ENCODE data around the gene PPM1M.

Gene PPM1M

DNA sequence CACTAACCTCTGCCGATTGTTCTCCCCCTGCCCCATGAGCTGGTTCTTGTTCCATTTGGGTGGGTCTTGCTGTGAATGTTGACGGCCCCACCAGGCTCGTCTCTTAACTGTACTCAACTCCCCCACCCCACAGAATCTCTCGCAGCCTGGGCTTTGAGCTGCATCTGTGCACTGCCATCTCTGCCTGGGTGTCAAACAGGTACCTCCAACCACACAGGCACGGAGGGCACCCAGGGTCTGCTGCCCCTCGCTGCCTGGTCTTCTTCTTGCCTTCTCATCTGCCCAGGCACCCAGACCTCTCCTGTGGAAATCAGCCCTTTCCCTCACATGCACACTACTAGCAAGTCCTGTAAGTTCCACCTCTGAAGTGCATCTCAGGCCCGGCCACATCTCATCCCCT lies 30.2 kb upstream of the PPM1M start:
- no peak for TF ChIP-seq CEBPB (IDR thresholded peaks at IDR 0.05)

DNA sequence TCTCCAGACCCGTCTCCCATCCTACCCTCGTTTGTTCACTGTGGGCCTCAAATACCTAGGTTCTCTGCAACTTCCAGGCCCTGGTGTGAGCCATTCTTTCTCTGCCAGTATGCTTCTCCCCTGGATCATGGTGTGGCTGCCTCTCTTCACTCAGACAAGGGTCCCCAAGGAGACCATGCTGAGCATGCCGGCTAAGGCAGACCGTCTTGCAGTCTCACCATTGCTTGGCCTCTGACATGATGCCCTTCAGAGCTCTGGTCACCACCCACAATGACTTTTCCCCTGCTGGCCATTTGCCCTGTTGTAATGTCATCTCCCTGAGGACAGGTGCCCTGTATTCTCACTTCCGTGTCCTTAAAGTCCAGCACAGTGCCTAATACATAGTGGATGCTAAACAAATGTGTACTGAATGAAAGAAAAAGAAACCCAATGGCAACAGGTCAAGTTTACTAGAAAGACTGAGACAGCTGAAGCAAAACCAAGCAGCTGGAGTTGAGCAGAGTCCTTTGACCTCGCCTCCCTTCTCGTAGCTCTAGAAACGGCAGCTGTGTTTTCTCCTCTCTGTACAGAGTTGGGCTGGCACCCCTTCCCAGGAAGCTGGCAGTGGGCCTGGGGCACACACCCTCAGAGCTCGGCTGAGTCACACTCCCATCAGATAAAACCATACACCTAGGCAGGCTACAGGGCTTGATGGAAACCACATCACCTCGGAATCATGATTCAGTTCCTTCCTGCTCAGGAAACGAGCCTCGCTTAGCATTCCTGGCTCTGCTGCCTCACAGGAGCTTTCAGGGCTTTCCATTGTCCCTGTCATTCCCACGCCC lies 28.8 kb upstream of the PPM1M start:
- TF ChIP-seq NFIC (IDR thresholded peaks at IDR 0.05) (peak; percentile 55), CREB1 (IDR thresholded peaks at IDR 0.05; ENCODE audit: low read depth) (no peak), EP300 (IDR thresholded peaks at IDR 0.05; ENCODE audit: borderline replicate concordance) (no peak)
- TF ChIP-seq, protein P1, sequence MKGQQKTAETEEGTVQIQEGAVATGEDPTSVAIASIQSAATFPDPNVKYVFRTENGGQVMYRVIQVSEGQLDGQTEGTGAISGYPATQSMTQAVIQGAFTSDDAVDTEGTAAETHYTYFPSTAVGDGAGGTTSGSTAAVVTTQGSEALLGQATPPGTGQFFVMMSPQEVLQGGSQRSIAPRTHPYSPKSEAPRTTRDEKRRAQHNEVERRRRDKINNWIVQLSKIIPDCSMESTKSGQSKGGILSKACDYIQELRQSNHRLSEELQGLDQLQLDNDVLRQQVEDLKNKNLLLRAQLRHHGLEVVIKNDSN (IDR thresholded peaks at IDR 0.05), result no peak

DNA sequence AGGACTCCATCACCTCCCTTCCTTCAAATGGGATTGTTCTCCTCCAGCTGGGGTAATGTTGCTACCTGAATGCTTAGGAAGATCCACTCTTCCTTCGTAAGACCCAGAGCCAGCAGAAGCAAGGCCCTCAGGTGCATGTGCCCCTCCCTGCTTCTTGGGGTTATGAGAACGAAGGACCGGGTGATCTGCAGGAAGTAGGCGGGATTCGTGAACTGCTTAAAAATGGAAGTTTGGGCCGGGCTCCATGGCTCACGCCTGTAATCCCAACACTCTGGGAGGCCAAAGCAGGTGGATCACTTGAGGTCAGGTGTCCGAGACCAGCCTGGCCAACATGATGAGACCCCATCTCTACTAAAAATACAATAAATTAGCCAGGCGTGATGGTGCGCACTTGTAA lies 28.2 kb upstream of the PPM1M start:
- TF ChIP-seq EP300 (IDR thresholded peaks at IDR 0.05; ENCODE audit: borderline replicate concordance), result no peak
- TF ChIP-seq EGR1 (IDR thresholded peaks at IDR 0.05), result no peak
- TF ChIP-seq CEBPB (IDR thresholded peaks at IDR 0.05), result no peak
- TF ChIP-seq, protein P2, sequence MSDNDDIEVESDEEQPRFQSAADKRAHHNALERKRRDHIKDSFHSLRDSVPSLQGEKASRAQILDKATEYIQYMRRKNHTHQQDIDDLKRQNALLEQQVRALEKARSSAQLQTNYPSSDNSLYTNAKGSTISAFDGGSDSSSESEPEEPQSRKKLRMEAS (IDR thresholded peaks at IDR 0.05), result no peak
- no peak for TF ChIP-seq TCF12 (IDR thresholded peaks at IDR 0.05; ENCODE audit: low read depth)
- no peak for TF ChIP-seq ZBTB7A (IDR thresholded peaks at IDR 0.05; ENCODE audit: low read depth)
- no peak for TF ChIP-seq NFIC (IDR thresholded peaks at IDR 0.05)

DNA sequence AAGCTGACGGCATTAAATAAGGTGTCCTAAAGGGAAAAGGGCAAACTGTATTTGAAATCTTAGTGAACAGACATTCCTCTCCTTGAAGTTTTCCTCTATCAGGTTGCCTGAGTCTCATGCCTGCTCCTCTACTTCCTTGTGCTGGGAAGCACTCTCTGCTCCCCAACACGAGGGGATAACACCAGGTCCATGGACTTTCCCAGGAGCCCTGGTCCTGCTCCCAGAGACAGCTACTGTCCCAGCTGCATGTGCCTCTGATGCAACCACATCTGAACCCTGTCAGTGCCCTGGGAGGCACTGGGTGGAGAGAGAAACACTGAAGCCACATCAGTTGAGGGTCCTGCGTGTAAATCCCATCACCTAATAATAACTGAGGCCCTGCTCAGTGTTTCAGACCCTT lies 27.5 kb upstream of the PPM1M start:
- TF ChIP-seq NFIC (IDR thresholded peaks at IDR 0.05), result no peak
- TF ChIP-seq CEBPB (IDR thresholded peaks at IDR 0.05), result no peak
- TF ChIP-seq CREB1 (IDR thresholded peaks at IDR 0.05; ENCODE audit: low read depth), result no peak
- no peak for TF ChIP-seq EP300 (IDR thresholded peaks at IDR 0.05; ENCODE audit: borderline replicate concordance)
- no peak for TF ChIP-seq TCF12 (IDR thresholded peaks at IDR 0.05; ENCODE audit: low read depth)
- TF ChIP-seq, protein P3, sequence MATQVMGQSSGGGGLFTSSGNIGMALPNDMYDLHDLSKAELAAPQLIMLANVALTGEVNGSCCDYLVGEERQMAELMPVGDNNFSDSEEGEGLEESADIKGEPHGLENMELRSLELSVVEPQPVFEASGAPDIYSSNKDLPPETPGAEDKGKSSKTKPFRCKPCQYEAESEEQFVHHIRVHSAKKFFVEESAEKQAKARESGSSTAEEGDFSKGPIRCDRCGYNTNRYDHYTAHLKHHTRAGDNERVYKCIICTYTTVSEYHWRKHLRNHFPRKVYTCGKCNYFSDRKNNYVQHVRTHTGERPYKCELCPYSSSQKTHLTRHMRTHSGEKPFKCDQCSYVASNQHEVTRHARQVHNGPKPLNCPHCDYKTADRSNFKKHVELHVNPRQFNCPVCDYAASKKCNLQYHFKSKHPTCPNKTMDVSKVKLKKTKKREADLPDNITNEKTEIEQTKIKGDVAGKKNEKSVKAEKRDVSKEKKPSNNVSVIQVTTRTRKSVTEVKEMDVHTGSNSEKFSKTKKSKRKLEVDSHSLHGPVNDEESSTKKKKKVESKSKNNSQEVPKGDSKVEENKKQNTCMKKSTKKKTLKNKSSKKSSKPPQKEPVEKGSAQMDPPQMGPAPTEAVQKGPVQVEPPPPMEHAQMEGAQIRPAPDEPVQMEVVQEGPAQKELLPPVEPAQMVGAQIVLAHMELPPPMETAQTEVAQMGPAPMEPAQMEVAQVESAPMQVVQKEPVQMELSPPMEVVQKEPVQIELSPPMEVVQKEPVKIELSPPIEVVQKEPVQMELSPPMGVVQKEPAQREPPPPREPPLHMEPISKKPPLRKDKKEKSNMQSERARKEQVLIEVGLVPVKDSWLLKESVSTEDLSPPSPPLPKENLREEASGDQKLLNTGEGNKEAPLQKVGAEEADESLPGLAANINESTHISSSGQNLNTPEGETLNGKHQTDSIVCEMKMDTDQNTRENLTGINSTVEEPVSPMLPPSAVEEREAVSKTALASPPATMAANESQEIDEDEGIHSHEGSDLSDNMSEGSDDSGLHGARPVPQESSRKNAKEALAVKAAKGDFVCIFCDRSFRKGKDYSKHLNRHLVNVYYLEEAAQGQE (IDR thresholded peaks at IDR 0.05; ENCODE audit: low read depth), result no peak
- no peak for TF ChIP-seq TEAD4 (IDR thresholded peaks at IDR 0.05)
- TF ChIP-seq EGR1 (IDR thresholded peaks at IDR 0.05), result no peak
- no peak for TF ChIP-seq YY1 (IDR thresholded peaks at IDR 0.05; ENCODE audit: low read depth)
- no peak for TF ChIP-seq RAD21 (IDR thresholded peaks at IDR 0.05; ENCODE audit: low read depth)
- no peak for TF ChIP-seq TAF1 (IDR thresholded peaks at IDR 0.05; ENCODE audit: low read depth)
- TF ChIP-seq, protein P2 (IDR thresholded peaks at IDR 0.05), result no peak
- no peak for TF ChIP-seq ZBTB7A (IDR thresholded peaks at IDR 0.05; ENCODE audit: low read depth)
- TF ChIP-seq FOXM1 (IDR thresholded peaks at IDR 0.05; ENCODE audit: borderline replicate concordance, low read depth), result no peak
- TF ChIP-seq, protein P1 (IDR thresholded peaks at IDR 0.05), result no peak

DNA sequence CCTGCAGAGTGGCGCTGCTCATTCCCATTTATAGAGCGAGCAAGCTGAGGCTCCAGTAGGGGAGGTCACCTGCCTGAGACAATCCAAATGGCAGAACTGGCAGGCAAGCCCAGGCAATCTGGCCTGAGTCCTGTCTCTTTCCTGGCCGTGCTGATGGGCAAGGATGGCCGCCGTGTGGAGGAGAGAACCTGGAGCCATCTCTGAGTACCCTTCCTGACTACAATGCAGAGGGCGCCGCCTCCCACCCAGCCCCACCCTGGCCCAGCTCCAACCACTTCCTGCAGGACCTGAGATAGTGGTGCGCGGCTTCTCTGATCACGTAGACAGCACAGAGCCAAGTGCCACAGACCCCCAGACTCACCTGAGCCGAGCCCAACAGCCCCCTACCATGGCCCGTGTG lies 27.1 kb upstream of the PPM1M start:
- TF ChIP-seq TAF1 (IDR thresholded peaks at IDR 0.05; ENCODE audit: low read depth) (no peak), YY1 (IDR thresholded peaks at IDR 0.05; ENCODE audit: low read depth) (no peak), CREB1 (IDR thresholded peaks at IDR 0.05; ENCODE audit: low read depth) (no peak), EP300 (IDR thresholded peaks at IDR 0.05; ENCODE audit: borderline replicate concordance) (no peak)

DNA sequence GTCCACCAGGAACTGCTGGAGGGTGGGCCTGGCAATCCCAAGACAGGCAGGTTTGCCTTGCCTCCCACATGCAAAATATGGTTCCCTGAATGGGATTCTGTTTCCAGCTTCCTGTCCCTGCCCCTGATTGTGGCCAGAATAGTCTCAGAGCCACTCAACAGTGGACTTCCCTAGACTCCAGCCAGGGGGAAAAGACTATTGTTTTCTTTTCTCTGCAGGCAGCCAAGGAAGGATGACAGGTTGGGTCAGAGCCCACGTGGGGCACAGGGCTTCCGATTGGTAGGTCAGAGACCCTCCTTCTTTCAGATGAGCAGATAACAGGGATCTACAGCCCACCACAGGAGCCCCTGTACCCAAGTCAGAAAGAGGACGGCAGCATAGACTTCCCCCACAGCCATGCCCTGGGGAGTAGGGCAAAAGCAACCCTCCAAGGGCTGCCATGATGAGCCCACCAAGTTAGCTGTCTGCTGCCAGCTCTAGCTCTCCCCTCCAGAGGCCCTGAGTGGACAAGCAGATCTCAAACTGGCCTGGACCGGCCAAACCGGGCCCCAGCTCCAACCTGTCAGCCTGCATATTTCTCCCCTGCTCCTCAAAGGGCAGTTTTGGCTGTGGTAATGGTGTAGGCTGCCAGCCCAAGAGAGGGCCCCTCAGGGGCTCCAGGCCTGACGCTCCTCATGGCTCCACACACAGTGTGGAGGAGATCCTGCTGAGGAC lies 26.5 kb upstream of the PPM1M start:
- TF ChIP-seq, protein P1 (IDR thresholded peaks at IDR 0.05), result peak; percentile 76
- TF ChIP-seq NFIC (IDR thresholded peaks at IDR 0.05) (peak; percentile 43; the same call in 1 of the 2 replicates), FOXM1 (IDR thresholded peaks at IDR 0.05; ENCODE audit: borderline replicate concordance, low read depth) (no peak), EP300 (IDR thresholded peaks at IDR 0.05; ENCODE audit: borderline replicate concordance) (peak; percentile 20; the same call in 1 of the 2 replicates)

DNA sequence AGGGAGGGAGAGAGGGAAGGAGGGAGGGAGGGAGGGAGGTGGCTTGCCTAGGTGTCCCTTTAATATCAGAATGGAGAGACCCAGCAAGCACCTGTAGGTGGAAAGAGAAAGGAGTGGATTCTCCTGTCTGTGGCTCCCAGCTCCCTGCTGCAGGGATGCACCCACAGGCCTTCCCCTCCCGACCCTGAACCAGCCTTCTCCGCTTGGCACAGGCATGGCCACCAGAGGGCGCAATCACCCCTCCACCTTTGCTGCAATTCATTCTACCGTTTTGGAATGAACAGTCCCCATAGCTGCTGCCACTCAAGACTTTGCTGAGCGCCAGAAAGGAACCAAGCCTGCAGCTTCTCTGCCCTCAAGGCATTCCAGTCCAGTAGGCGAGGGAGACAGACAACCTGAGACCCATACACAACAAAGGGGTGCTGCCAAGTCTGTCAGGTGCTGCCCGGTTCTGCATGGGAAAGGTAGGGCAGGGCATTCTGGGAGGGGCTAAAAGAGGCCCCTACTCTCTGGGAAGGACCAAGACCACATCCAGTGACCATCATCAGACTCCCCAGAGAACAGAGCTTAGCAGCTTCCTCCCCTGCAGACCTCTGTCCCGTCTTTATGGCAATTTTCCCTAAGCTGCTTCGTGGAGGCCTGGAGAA lies 25.1 kb upstream of the PPM1M start:
- TF ChIP-seq FOXM1 (IDR thresholded peaks at IDR 0.05; ENCODE audit: borderline replicate concordance, low read depth), result no peak
- peak; percentile 88 for TF ChIP-seq RAD21 (IDR thresholded peaks at IDR 0.05; ENCODE audit: low read depth)
- peak; percentile 56; the same call in 1 of the 2 replicates for TF ChIP-seq NFIC (IDR thresholded peaks at IDR 0.05)

All from Ishikawa (cell line).